GM13977 (cell line): Measurements from ENCODE around the gene STAB2.

ENCODE experiments used
- DNase-seq: peaks from one replicate; pipeline ENCODE4 v3.0.0; 2012; ENCODE audit warnings: low spot score
- CTCF ChIP-seq: IDR thresholded peaks from 2 replicates; pipeline ENCODE4 v1.5.1; 2012; ENCODE audit warnings: mild to moderate bottlenecking, control low read depth; ENCODE audit not compliant: insufficient read depth; ENCODE audit errors: extremely low read depth, missing control alignments
- in situ Hi-C: fragments of 300-500 bp; cut with MboI; formaldehyde crosslinking; loops from one replicate; pipeline ENCODE4 v1.12.0; 2022; ENCODE audit warnings: low sequenced_read_pairs, low pct_unique_long_range_greater_than_20kb, mixed read lengths, inconsistent platforms; ENCODE audit not compliant: unreplicated experiment

STAB2 gene

GRCh38 chr12:103690426-103690825 is 103.4 kb downstream of the STAB2 start:
- in situ Hi-C loops = no loop called here
- DNase-seq = no peak
- no peak for TF ChIP-seq CTCF

- in situ Hi-C loops = no loop called here
- TF ChIP-seq CTCF = no peak
- DNase-seq = no peak
Measured at GRCh38 chr12:103691063-103691462, 104.0 kb downstream of the STAB2 start.

GRCh38 chr12:103696101-103696500 is 109.0 kb downstream of the STAB2 start:
- no peak for DNase-seq
- no peak for TF ChIP-seq CTCF
- in situ Hi-C loops = no loop called here

GRCh38 chr12:103697971-103698751 is 111.1 kb downstream of the STAB2 start:
- no peak for TF ChIP-seq CTCF
- no peak for DNase-seq
- in situ Hi-C loops = no loop called here

- no peak for DNase-seq
- no peak for TF ChIP-seq CTCF
- in situ Hi-C loops = no loop called here
Measured at GRCh38 chr12:103698752-103699560, 111.9 kb downstream of the STAB2 start.

GRCh38 chr12:103705098-103705497 is 118.0 kb downstream of the STAB2 start:
- no peak for DNase-seq
- no peak for TF ChIP-seq CTCF
- in situ Hi-C loops = no loop called here
